HepG2 (cell line): ENCODE data around the gene REPIN1. TPM values are rescaled to one million over a fixed set of nuclear protein-coding genes. Genes with fewer than 3 reads are reported as not detected.

Experiments
- AGO2 ChIP-seq: fragments of 200-400 bp; formaldehyde crosslinking; optimal IDR thresholded peaks from 2 replicates; pipeline ENCODE3; 2017; ENCODE audit warnings: mild to moderate bottlenecking, low read depth, low read length, moderate library complexity
- HNRNPUL1 ChIP-seq: fragments of 200-400 bp; formaldehyde crosslinking; IDR thresholded peaks from 2 replicates; pipeline ENCODE4 v1.6.1; 2017; ENCODE audit warnings: low read depth, mild to moderate bottlenecking, low read length, moderate library complexity
- IKZF4 ChIP-seq: sonication (generic); formaldehyde crosslinking; IDR thresholded peaks from 2 replicates; pipeline ENCODE4 v1.5.1; 2020; ENCODE audit warnings: borderline replicate concordance, mild to moderate bottlenecking, low read depth, missing genetic modification reagents; ENCODE audit errors: not compliant biosample characterization
- IKZF5 ChIP-seq: IDR thresholded peaks from 2 replicates; pipeline ENCODE4 v1.6.1; 2018; ENCODE audit warnings: missing genetic modification reagents, mild to moderate bottlenecking, missing compliant biosample characterization
- MAZ ChIP-seq, 2 experiments: sonication (generic) in 1 of 2; formaldehyde crosslinking in 1 of 2; IDR thresholded peaks; 2 replicates each; pipeline versions ENCODE4 v1.5.0 to v1.6.1; 2012 to 2020; ENCODE audit warnings: low read depth in 2 of 2, mild to moderate bottlenecking in 2 of 2, borderline replicate concordance in 1 of 2, improper control_type of control experiment in 1 of 2, low read length in 1 of 2, missing genetic modification reagents in 1 of 2, moderate library complexity in 1 of 2
- MIER3 ChIP-seq: IDR thresholded peaks from 2 replicates; pipeline ENCODE4 v1.6.1; 2016; ENCODE audit warnings: missing compliant biosample characterization, borderline replicate concordance
- RFX1 ChIP-seq: fragments of 450-650 bp; IDR thresholded peaks from 2 replicates; pipeline ENCODE4 v1.6.1; 2017
- ZFYVE20 ChIP-seq: sonication (generic); formaldehyde crosslinking; IDR thresholded peaks from 2 replicates; pipeline ENCODE4 v1.8.0; 2023; ENCODE audit warnings: low read depth, mild to moderate bottlenecking, moderate library complexity, missing genetic modification reagents, borderline replicate concordance
- ZNF574 ChIP-seq: sonication (generic); formaldehyde crosslinking; IDR thresholded peaks from 2 replicates; pipeline ENCODE4 v1.4.0; 2020; ENCODE audit warnings: missing genetic modification reagents
- ZNF616 ChIP-seq: sonication (generic); formaldehyde crosslinking; IDR thresholded peaks from 2 replicates; pipeline ENCODE4 v1.5.0; 2020; ENCODE audit warnings: low read depth, mild to moderate bottlenecking, missing genetic modification reagents
- ZNF670 ChIP-seq: sonication (generic); formaldehyde crosslinking; IDR thresholded peaks from 2 replicates; pipeline ENCODE4 v1.8.0; 2022; ENCODE audit warnings: mild to moderate bottlenecking, missing genetic modification reagents, borderline replicate concordance
- polyA plus RNA-seq, 8 experiments: library from polyadenylated mRNA; depleted of rRNA in 3 of 8; stranded (reverse) in 7 of 8; unstranded in 1 of 8; fragments of >200 nt; fragmentation: Illumina TruSeq in 4 of 8; extraction: Trizol in 4 of 8; gene quantifications; 2 replicates each; pipeline versions ENCODE4 v1.2.1 to v1.2.3, GENCODE V29; 2011 to 2016; ENCODE audit warnings: low read depth in 4 of 8, missing spikeins in 1 of 8, mixed read lengths in 1 of 8; ENCODE audit not compliant: insufficient read depth in 1 of 8
- total RNA-seq, 5 experiments: library from RNA; depleted of rRNA; stranded (reverse); fragments of >200 nt; fragmentation: Illumina TruSeq; extraction: Trizol; gene quantifications; 2 replicates each; pipeline ENCODE4 v1.2.3, GENCODE V29; 2016; ENCODE audit warnings: low read depth in 1 of 5
- TF ChIP-seq, protein P1 (sequence below): sonication (generic); formaldehyde crosslinking; IDR thresholded peaks from 2 replicates; pipeline ENCODE4 v1.4.0; 2020; ENCODE audit warnings: missing genetic modification reagents
- TF ChIP-seq, protein P2 (sequence below): IDR thresholded peaks from 2 replicates; pipeline ENCODE4 v1.6.1; 2016; ENCODE audit warnings: missing compliant biosample characterization, missing genetic modification reagents, borderline replicate concordance
- TF ChIP-seq, protein P3 (sequence below): sonication (generic); formaldehyde crosslinking; IDR thresholded peaks from 2 replicates; pipeline ENCODE4 v1.5.1; 2020; ENCODE audit warnings: mild to moderate bottlenecking, missing genetic modification reagents, borderline replicate concordance

The REPIN1 gene
- total and polyA plus RNA-seq, 2 of the 13 experiments (the other 11 are each of a cell fraction or from before 2014, with no cell fraction given), result 69.9 to 108 TPM

- TF ChIP-seq, protein P1, sequence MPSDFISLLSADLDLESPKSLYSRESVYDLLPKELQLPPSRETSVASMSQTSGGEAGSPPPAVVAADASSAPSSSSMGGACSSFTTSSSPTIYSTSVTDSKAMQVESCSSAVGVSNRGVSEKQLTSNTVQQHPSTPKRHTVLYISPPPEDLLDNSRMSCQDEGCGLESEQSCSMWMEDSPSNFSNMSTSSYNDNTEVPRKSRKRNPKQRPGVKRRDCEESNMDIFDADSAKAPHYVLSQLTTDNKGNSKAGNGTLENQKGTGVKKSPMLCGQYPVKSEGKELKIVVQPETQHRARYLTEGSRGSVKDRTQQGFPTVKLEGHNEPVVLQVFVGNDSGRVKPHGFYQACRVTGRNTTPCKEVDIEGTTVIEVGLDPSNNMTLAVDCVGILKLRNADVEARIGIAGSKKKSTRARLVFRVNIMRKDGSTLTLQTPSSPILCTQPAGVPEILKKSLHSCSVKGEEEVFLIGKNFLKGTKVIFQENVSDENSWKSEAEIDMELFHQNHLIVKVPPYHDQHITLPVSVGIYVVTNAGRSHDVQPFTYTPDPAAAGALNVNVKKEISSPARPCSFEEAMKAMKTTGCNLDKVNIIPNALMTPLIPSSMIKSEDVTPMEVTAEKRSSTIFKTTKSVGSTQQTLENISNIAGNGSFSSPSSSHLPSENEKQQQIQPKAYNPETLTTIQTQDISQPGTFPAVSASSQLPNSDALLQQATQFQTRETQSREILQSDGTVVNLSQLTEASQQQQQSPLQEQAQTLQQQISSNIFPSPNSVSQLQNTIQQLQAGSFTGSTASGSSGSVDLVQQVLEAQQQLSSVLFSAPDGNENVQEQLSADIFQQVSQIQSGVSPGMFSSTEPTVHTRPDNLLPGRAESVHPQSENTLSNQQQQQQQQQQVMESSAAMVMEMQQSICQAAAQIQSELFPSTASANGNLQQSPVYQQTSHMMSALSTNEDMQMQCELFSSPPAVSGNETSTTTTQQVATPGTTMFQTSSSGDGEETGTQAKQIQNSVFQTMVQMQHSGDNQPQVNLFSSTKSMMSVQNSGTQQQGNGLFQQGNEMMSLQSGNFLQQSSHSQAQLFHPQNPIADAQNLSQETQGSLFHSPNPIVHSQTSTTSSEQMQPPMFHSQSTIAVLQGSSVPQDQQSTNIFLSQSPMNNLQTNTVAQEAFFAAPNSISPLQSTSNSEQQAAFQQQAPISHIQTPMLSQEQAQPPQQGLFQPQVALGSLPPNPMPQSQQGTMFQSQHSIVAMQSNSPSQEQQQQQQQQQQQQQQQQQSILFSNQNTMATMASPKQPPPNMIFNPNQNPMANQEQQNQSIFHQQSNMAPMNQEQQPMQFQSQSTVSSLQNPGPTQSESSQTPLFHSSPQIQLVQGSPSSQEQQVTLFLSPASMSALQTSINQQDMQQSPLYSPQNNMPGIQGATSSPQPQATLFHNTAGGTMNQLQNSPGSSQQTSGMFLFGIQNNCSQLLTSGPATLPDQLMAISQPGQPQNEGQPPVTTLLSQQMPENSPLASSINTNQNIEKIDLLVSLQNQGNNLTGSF (CRISPR knock-in tag), result no peak
- TF ChIP-seq, protein P2, sequence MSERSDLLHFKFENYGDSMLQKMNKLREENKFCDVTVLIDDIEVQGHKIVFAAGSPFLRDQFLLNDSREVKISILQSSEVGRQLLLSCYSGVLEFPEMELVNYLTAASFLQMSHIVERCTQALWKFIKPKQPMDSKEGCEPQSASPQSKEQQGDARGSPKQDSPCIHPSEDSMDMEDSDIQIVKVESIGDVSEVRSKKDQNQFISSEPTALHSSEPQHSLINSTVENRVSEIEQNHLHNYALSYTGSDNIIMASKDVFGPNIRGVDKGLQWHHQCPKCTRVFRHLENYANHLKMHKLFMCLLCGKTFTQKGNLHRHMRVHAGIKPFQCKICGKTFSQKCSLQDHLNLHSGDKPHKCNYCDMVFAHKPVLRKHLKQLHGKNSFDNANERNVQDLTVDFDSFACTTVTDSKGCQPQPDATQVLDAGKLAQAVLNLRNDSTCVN (CRISPR knock-in tag), result no peak
- no peak for TF ChIP-seq MIER3 (CRISPR knock-in tag)
- TF ChIP-seq AGO2, result no peak
- TF ChIP-seq ZNF670, result 0 out of 2 replicates have a peak, but pooled peaks have one; percentile 31
- no peak for TF ChIP-seq IKZF4 (CRISPR knock-in tag)
- TF ChIP-seq IKZF5 (CRISPR knock-in tag), result 0 out of 2 replicates have a peak, but pooled peaks have one; percentile 24
- TF ChIP-seq ZNF574 (CRISPR knock-in tag), result peak; percentile 35; the same call in 1 of the 2 replicates
- no peak for TF ChIP-seq RFX1
- no peak for TF ChIP-seq HNRNPUL1
- TF ChIP-seq, protein P3, sequence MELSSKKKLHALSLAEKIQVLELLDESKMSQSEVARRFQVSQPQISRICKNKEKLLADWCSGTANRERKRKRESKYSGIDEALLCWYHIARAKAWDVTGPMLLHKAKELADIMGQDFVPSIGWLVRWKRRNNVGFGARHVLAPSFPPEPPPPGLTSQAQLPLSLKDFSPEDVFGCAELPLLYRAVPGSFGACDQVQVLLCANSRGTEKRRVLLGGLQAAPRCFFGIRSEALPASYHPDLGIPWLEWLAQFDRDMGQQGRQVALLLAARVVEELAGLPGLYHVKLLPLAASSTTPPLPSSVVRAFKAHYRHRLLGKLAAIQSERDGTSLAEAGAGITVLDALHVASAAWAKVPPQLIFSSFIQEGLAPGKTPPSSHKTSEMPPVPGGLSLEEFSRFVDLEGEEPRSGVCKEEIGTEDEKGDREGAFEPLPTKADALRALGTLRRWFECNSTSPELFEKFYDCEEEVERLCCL (CRISPR knock-in tag), result 0 out of 2 replicates have a peak, but pooled peaks have one; percentile 10
- TF ChIP-seq ZNF616, result no peak
- 0 out of 2 replicates have a peak, but pooled peaks have one; percentile 45 for TF ChIP-seq MAZ (IDR thresholded peaks at IDR 0.05; ENCODE audit: borderline replicate concordance, low read depth, low read length)
- TF ChIP-seq MAZ (CRISPR knock-in tag; IDR thresholded peaks at IDR 0.05; ENCODE audit: low read depth), result no peak
- TF ChIP-seq ZFYVE20, result no peak
These were observed 9.7 kb downstream of the REPIN1 start (continued) for GRCh38 chr7:150378115-150378852.
